HG02981 (cell line): ENCODE data around the gene IL6ST.
"Not testable (repeated sequence)": the region's sequence is repeated elsewhere in the genome, so short reads cannot be mapped to it uniquely, and the experiment has no call there.

Source experiments
- ATAC-seq: cut with Tn5 transposase; IDR thresholded peaks from one replicate; pipeline ENCODE4 v1.9.1; 2021; ENCODE audit warnings: mild to moderate bottlenecking, moderate library complexity; ENCODE audit not compliant: unreplicated experiment

Gene IL6ST

DNA sequence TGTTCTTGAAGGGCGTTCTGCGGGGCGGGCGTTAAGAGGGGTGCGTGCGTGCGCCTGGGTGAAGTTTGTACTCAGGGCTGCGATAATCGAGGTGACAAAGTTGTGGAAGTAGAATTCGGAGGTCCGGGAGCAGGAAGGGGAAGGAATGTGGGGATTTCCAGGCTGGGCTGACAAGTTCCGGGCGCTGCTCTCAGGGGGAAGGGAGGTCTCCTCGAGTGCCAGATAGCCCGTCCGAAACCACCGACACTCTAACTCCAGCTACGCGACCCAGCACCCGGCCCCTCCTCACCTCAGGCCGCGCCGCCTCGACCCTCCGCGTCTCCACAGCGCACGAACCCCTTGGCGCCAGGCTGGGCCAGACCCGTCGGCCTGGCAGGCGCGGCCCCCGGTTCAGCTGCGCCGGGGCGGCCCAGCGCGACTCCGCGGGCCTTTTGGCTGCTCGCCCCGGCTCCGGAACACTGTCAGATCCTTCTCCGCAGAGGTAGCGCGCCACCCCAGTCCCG lies at the start of gene IL6ST:
TSS of gene IL6ST (minus strand) at position 469 of the 503 bp plus-strand sequence. CDS start 18,685 bp downstream, outside the sequence.
- peak; percentile 32 for ATAC-seq

DNA sequence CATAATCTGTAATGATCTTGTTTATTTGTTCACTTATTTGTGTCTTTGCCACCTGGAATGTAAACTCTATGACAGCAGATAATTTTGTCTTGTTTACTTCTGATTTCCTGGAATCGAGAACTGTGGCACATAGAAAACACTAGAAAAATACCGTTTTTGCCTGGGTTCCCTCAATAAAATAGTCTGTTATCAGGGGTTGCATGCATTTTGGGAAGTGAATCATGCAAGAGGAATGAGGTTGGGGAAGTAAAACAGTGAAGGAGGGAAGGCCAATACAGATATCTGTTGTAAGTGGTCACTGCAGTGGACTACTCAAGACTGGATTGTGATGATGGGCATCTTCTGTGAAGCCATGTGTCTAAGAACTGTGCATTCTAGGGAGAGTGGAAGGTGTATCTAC lies 45.2 kb upstream of the IL6ST start:
- ATAC-seq = no peak

DNA sequence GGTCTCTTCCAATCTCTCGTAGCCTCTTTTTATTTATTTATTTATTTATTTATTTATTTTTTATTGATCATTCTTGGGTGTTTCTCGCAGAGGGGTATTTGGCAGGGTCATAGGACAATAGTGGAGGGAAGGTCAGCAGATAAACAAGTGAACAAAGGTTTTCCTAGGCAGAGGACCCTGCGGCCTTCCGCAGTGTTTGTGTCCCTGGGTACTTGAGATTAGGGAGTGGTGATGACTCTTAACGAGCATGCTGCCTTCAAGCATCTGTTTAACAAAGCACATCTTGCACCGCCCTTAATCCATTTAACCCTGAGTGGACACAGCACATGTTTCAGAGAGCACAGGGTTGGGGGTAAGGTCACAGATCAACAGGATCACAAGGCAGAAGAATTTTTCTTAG lies 43.4 kb upstream of the IL6ST start:
- not testable (repeated sequence) for ATAC-seq

DNA sequence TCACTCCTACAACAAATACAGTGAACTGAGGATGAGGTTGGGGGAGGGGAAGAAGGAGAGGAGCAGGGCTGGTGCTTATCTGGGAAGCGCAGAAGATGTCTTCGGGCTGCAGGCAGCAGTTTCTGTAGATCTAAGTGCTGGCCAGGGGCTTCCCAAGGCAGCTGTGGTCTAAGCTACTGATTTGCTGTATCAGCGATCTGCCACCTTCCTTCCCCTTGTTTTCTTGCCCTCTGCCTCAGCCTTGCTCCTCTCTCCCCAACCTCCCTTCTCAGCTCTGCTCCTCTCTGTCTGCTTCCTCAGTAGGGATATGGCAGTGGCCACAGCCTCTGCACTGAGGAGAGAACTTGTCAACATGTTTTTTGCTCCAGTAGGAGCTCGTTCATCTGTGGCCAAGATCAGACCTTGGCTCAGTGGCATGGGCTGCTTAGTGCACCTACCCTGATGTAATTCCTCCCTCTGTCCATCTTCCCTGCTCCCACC lies 42.8 kb upstream of the IL6ST start:
- ATAC-seq = no peak

DNA sequence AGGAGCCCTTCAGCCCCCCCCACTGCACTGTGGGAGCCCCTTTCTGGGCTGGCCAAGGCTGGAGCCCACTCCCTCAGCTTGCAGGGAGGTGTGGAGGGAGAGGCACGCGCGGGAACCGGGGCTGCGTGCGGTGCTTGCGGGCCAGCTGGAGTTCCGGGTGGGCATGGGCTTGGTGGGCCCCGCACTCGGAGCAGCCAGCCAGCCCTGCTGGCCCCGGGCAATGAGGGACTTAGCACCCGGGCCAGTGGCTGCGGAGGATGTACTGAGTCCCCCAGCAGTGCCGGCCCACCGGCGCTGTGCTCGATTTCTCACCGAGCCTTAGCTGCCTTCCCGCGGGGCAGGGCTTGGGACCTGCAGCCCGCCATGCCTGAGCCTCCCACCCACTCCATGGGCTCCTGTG lies 40.6 kb upstream of the IL6ST start:
- ATAC-seq = not testable (repeated sequence)

DNA sequence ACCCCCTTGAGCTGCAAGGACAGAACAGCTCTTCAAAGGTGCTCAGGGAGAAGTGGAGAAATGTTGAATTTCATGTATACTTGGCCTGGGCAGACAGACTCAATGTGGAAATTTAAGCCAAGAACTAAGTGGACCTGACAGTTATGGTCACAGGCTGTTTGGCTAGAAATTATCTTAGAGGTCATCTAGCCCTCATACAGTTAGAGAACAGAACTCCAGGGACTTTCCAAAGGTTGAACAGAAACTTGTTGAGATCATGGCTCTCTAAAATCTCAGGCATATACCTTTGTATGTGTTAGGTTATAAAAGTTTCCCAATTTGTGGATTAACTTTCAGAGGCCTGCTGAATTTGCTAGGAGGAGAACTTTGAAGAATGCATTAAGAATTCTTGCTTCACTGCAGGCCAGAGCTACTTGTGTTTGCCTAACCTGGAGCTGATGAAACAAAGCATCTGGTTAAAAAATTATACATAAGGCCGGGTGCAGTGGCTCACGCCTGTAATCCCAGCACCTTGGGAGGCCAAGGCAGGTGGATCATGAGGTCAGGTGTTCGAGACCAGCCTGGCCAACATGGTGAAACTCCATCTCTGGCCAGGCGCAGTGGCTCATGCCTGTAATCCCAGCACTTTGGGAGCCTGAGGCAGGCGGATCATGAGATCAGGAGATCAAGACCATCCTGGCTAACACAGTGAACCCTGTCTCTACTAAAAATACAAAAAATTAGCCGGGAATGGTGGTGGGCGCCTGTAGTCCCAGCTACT lies 35.3 kb upstream of the IL6ST start:
- not testable (repeated sequence) for ATAC-seq

DNA sequence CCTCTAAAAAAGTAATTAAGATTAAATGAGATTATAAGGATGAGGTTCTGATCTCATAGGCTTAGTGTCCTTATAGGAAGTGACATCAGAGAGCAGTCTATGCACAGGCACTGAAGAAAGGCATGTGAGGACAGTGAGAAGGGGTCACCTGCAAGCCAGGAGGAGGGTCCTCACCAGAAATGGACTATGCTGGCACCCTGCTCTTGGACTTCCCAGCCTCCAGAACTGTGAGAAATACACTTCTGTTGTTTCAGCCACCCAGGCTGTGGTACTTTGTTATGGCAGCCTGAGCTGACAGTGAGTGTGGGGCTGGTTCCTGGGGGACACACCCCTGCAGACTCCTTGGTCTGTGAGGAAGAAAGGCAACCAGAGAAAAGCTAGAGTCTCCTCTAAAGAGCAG lies 34.7 kb upstream of the IL6ST start:
- ATAC-seq = no peak

DNA sequence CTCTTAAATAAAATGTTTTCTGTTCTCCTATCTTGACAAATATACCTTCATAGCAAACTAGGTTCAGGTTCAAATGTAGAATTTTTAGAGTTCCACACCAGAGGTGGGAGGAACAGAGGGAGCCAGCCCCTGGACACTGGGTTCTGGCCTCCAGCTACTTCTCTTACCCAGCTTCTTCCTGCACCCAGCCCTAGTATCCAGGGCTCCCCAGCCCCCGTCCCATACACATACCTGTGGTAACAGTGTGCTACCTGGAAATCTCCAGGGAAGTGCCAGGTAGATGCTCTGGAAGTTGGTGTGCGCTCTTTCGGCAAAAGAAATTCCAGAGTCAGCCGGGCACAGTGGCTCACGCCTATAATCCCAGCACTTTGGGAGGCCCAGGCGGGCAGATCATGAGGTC lies 33.9 kb upstream of the IL6ST start:
- ATAC-seq = no peak

DNA sequence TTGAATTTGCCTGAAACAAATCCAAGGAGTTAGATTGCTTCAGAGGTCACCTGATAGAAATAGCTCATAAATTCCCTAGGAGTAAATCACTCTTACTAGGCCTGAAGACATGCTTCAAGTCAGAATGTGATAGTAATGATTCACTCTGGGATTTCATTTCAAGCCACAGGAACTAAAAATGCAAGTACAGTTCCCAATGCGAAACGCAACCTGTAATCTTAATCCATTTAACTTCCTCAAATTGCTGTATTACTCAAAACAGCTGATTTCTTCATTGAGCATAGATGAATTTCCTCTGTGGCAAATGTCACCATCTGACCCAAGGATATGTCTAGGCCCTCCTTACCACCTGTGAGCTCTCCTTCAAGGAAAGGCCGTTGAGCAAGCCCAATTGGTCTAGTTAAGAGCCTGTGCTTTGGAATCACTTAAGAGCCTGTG lies 32.1 kb upstream of the IL6ST start:
- peak; percentile 80 for ATAC-seq

DNA sequence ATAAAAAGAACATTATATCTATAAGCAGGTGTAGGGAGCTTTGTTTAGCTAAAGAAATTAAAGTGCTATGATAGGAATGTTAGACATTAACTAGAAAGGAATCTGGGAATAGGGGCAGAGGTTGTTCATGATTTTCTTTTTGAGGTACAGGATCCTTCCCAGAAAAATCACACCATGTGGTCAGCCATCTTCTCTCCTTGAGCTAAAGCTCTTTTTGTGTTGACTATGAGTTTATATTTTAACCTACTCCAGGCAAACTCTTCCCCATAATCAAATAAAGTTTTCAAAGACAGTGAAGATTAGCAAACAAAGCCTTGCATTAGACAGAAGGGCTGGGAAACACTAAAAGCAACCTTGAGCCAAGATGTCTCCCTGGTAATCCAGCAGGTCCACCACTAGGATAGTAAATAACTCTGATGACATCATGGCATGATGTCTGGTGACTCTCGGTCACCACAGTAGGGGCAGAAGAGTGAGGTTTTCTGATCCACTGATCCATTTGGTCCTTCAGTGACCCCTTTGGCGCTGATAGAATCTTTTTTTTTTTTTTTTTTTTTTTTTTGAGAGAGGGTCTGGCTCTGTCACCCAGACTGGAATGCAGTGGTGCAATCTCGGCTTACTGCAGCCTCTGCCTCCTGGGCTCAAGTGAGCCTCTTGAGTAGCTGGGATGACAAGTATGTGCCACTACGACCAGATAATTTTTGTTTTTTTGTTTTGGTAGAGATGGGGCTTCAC lies 30.6 kb upstream of the IL6ST start:
- ATAC-seq = no peak

DNA sequence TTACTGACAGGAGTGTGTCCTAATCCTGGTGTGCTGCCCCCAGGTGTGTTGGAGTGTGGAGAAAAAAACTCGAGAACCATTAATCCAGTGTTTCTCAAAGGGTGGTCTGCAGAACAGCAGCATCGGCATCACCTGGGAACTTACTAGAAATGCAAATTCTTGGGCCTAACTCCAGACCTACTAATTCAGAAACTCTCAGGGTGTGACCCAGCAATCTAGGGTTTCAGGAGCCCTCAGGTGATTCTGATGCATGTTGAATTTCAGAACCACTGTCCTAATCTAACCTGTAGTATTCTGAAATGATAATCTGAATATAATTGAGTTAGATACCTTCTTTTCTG lies 30.0 kb upstream of the IL6ST start:
- no peak for ATAC-seq

DNA sequence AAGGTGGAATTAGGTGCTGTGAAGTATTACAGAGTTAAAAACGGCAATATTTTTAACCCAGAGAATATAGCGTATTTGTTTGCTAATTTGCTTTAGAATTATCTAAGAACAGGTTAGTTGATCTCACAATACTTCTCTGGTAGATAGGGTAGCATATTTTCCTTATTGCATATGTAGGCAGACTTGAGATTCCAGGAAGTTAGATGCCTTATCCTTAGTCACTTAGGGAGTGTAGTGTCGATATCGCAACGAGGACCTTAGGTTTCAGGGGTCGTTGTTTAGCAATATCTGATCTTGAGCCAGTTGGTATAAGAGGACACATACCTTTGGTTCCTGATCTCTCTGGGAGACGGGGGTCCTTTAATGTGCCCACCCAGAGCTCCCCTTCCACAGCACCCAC lies 28.5 kb upstream of the IL6ST start:
- ATAC-seq = no peak

DNA sequence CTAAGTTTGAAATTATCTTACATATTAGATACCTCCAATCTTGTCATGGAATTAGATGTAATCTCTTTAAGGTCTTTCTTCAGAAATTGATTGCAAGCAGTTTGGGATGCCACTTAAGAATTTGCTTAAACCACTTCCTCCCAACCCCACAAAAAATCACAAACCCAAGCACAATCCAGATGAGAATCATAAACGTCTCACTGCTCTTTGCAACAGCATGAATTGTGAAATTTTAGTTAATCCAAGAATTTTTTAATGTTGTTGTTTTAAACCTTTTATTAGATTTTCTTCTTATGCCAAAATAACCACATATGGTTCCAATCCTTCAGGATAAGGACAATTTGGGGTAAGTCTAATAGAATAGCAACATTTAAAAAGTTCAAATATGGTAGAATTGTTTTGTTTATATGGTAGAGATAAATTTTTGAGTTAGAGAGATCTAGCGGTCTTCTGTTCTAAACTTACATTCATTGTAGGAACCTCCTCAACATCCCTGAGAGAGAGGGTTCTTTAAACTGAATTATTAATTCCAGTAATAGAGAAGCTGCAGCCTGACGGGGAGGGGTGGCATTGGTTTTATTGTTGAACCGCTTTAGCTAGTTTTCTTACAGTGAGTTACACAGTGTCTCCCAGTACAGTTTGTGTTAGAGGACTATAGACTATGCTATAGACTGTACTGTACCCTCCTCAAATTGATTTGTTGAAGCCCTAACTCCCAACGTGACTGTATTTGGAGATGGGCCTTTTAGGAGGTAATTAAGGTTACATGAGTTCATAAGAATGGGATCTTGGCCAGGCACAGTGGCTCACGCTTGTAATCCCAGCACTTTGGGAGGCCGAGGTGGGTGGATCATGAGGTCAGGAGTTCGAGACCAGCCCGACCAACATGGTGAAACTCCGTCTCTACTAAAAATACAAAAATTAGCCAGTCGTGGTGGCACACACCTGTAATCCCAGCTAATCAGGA lies 24.8 kb upstream of the IL6ST start:
- no peak for ATAC-seq

DNA sequence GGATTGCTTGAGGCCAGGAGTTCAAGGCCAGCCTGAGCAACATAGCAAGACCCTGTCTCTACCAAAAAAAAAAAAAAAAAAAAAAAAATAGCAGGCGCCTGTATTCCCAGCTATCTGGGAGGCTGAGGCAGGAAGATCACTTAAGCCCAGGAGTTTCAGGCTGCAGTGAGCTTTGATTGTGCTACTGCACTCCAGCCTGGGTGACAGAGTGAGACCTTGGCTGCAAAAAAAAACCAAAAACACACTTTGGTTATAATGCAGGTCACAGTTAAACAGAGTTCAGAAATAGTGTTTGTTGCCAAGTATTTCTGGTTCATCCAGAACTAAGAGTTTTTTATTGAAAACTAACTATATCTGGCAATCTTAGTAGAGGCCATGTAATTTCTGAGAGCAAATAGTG lies 24.1 kb upstream of the IL6ST start:
- ATAC-seq = no peak

DNA sequence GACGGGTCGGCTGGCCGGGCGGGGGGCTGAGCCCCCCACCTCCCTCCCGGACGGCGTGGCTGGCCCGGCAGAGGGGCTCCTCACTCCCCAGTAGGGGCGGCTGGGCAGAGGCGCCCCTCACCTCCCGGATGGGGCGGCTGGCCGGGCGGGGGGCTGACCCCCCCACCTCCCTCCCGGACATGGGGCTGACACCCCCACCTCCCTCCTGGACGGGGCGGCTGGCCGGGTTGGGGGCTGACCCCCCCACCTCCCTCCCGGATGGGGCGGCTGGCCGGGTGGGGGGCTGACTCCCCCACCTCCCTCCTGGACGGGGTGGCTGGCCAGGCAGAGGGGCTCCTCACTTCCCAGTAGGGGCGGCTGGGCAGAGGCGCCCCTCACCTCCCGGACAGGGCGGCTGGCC lies 19.9 kb upstream of the IL6ST start:
- not testable (repeated sequence) for ATAC-seq

DNA sequence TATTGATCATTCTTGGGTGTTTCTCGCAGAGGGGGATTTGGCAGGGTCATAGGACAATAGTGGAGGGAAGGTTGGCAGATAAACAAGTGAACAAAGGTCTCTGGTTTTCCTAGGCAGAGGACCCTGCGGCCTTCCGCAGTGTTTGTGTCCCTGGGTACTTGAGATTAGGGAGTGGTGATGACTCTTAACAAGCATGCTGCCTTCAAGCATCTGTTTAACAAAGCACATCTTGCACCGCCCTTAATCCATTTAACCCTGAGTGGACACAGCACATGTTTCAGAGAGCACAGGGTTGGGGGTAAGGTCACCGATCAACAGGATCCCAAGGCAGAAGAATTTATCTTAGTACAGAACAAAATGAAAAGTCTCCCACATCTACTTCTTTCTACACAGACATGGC lies 19.2 kb upstream of the IL6ST start:
- not testable (repeated sequence) for ATAC-seq

DNA sequence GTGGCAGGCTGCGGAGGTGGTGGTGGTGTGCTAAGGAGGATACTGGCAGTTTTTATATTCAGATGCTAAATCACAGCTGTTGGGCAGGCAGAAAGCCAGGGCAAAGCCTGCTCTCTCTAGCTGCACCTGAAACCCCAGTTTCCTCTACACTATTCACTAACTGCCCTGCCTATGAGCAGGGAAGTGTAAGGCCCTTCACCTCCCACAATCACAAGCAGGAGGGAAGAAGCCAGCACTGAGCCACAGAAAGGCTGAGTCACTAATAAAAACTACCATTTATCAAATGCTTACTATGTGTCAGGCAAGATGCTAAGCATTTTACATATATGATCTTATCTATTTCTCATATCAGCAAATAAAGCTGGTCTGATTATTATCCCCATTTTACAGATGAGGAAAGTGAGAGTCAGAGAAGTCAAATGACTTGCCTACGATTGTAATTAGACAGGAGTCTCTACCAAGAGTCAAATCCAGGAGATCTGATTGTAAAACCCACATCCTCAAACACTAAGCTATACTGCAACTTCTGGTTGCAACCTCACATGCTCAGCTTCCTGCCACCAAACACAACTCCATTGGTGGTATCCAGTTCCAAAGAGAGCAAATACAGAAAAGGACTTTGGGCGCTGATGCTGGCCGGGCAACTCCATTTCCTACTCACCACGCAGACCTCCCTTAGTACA lies 17.7 kb upstream of the IL6ST start:
- ATAC-seq = peak; percentile 69

DNA sequence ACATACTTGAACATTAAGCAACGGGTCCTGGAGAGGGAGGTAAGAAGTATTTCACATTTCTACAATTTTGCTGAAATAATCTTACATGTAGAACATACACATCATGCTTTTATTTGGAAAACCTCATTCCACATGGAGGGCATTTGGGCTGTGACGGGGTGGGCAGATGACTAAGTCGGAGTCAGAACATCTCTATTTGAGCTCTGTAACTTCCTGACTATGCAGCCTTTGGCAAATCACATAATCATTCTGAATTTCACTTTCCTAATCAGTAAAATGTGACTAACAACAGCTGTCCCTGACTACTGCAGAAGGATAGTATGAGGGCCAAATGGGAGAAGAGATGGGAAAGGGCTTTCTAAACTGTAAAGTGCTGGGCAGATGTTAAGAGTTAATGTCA lies 17.1 kb upstream of the IL6ST start:
- peak; percentile 28 for ATAC-seq

DNA sequence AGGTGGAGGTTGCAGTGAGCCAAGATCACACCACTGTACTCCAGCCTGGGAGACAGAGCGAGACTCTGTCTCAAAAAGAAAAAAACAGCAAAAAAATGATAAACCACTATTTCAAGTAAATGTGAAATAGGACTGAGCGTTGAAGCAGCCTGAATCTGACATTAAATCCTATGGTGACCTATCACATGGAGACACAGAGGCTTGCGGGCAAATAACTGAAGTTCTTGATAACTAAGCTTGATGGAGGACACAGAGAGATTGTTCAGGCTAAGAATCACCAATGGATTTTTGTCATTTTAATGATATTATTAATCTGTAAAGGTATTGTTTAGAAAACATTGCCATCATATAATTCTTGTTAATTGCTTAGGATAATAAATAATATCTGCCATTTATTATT lies 15.7 kb upstream of the IL6ST start:
- no peak for ATAC-seq

DNA sequence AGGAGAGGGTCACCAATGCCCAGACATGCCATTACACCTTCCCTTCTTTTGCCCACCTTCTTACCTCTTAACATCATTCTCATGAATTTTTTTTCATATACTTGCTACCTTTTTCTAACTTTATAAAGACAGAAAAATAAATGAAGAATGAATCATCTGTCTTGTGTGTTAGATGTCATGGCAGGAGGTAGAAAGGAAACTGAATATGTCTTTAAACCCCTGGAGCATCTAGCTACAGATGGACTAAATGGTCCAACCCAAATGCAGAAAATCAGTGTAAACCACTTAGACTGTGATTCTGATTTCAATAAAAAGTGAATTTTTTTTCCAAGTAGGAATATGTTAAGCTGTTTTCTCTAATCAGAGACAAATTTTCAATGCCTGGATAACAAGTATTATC lies 11.8 kb upstream of the IL6ST start:
- no peak for ATAC-seq
